ENCODE results near the gene SEC16A. TPM values are rescaled to one million over a fixed set of nuclear protein-coding genes. Genes with fewer than 3 reads are reported as not detected.

SEC16A gene
- total and polyA plus RNA-seq, 4 donors: 11.1 to 61.0 (median 58.1) TPM

DNA sequence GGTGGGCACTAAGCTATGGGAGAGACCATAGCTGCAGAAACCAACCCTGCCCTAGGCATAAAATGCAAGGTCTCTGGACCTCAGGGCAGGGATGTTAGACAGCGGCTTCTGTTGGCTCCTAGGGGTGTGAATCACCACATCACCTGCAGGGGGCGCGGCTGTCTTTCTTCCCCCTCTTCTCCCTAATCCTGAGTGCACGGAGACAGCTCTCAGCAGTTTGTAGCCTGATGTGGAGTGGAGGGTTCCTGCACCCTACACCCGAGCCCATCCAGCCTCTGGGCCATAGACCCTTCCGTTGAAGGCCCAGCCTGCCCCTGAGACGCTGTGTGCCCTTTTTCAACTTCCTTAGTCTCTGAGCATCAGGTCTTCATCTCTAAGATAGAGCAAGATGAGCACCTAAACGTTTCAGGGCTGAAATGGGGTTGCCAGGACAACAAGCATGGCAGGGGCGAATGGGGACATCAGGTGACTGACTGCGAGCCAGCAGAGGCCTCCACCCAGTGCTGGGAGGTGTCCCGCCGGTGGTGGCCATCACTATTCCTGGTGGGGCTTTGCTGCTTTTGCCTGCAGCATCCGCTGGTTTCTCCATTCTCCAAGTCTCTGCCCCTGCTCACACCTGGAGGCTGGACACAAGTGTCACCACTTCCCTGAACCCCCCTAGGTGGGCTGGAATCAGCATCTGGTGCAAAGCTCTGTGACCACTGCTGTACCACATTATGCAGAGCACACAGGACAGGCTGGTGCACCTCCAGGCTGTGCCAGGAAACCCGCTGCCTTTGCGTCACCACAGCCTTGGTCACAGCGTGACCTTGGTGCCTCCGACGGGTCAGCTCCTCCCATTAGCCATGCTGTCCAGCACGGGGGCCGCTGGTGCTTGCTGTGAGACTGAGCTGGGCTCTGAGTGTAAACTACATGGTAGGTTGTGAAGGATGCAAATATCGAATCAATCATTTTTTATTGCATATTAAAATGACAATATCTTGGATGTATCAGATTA is 2.5 kb upstream of the SEC16A start:
- Histone ChIP-seq H3K27me3 (ENCODE audit: control insufficient read depth in 1 of 2, insufficient read depth in 2 of 2, low read length in 1 of 2) (no peaks in the 10 kb centered on the region), H3K4me1 (ENCODE audit: control insufficient read depth in 1 of 2, insufficient read depth in 2 of 2, low read length in 2 of 2) (no peaks in the 10 kb centered on the region), H3K27ac (ENCODE audit: low read depth in 1 of 2, low read length in 2 of 2) (no peak overlapping the region), H3K4me3 (ENCODE audit: low read length in 2 of 2) (no peak overlapping the region), H3K9me3 (ENCODE audit: control insufficient read depth, low read length) (no peaks in the 10 kb centered on the region), H3K36me3 (ENCODE audit: control insufficient read depth in 1 of 2, insufficient read depth in 2 of 2, low read length in 1 of 2) (no peaks in the 10 kb centered on the region)
- 54 to 56% methylated on average over 21 of the region's 21 CpGs for WGBS, 2 donors
- DNase-seq (peak; percentile 89 to 94), ATAC-seq (ENCODE audit: low FRiP score) (peak; percentile 49)
- intact Hi-C loops (cut with DNase I): loop anchor here in 1 of 2 donors (1.0 kb wide), 1 partner anchor 145 kb away; no protein-coding TSS in a partner anchor

DNA sequence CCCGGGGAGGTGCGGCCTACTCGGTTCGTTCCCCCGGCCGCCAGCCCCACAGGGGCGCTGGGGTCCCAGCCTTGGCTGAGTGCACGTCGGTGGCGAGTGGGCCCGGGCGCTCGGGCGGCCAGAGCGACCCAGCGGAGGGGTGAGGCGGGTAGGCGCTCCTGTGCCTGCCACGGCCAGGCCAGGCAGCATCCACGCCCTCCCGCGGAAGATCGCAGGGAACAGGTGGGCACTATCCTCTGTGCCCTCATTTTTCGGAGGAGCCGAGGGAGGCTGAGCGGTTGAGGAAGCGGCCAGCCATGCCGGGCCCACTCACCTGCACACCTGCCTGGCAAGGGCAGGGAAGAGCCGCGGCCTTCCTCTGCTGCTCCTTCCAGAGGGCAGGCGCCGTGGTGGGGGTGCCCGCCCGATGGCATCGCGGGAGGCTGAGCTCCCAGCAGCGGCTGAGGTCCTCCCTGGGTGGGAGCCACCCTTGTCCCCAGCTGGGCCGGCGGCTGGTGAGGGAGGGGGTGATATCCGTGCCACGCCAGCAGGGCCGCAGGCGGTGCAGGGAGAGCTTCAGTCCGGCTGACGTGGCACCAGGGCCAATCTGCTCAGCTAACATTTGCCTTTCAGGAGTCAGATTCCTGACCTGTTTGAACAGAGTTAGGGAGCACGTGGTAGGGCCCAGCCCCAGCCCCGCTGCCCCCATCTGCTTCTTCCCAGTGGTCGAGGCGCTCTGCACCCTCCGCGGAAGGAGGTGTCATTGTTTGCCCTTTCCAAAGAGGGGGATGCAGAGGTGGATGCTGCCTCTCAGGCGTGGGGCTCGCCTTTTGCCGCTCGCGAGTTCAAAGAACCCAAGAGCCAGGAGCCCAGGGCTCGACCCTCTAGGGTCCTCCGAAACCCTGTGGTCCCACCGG is 1.6 kb upstream of the SEC16A start:
- no peaks in the 10 kb centered on the region for H3K36me3 ChIP-seq (ENCODE audit: control insufficient read depth in 1 of 2, insufficient read depth in 2 of 2, low read length in 1 of 2)
- no peaks in the 10 kb centered on the region for H3K27me3 ChIP-seq (ENCODE audit: control insufficient read depth in 1 of 2, insufficient read depth in 2 of 2, low read length in 1 of 2)
- DNase-seq: peak in 1 of 2 donors; percentile 73
- H3K4me3 ChIP-seq (ENCODE audit: low read length in 2 of 2): peak overlapping the region in 1 of 2 donors; percentile 0
- WGBS, 2 donors: 33 to 38% methylated on average over 57 to 59 of the region's 59 CpGs
- no peaks in the 10 kb centered on the region for H3K9me3 ChIP-seq (ENCODE audit: control insufficient read depth, low read length)
- intact Hi-C loops (cut with DNase I): loop anchor here (1.0 to 5.0 kb wide), 2 partner anchors 72 to 146 kb away; partner anchors contain the start of genes ENTR1 (in 1 of the 2) and PMPCA (in 1 of the 2)
- no peak overlapping the region for H3K27ac ChIP-seq (ENCODE audit: low read depth in 1 of 2, low read length in 2 of 2)
- H3K4me1 ChIP-seq (ENCODE audit: control insufficient read depth in 1 of 2, insufficient read depth in 2 of 2, low read length in 2 of 2): no peaks in the 10 kb centered on the region
- no peak for ATAC-seq (ENCODE audit: low FRiP score)

DNA sequence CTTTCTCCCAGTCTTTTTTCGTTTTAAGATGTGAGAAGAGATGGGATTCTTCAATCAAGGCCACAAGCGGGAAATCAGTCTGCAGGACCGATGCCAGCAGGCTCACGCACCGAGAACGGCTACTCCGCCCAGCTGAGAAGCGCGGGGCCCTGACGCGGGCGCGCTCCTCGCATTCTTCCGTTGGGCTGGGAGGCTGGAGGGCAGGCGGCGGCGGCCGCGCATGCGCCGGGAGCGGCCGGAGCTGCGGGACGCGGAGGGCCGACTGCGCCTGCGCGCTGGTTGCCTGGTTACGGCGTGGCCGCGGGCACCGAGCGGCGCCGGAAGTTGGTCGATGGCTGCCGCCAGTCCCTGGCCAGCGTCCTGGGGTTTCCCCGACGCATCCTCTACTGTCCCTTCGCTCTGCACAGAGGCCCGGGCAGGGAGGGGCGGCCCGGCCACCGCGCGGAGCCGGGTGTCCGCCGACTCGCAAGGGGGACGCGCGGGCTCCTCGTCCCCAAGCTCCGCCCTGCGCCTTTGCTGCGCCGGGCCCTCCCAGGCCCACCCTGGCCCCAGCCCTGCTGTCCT is 831 bp upstream of the SEC16A start:
- H3K4me1 ChIP-seq (ENCODE audit: control insufficient read depth in 1 of 2, insufficient read depth in 2 of 2, low read length in 2 of 2): no peaks in the 10 kb centered on the region
- DNase-seq: peak; percentile 96 to 99
- peak overlapping the region; percentile 20 to 27 for H3K4me3 ChIP-seq (ENCODE audit: low read length in 2 of 2)
- peak; percentile 79 for ATAC-seq (ENCODE audit: low FRiP score)
- intact Hi-C loops (cut with DNase I): loop anchor here in 1 of 2 donors (1.0 to 5.0 kb wide), 2 partner anchors 63 to 71 kb away; partner anchors contain the start of genes ENTR1, NOTCH1 and PMPCA
- H3K27ac ChIP-seq (ENCODE audit: low read depth in 1 of 2, low read length in 2 of 2): peak overlapping the region; percentile 79 to 91
- H3K36me3 ChIP-seq (ENCODE audit: control insufficient read depth in 1 of 2, insufficient read depth in 2 of 2, low read length in 1 of 2): no peaks in the 10 kb centered on the region
- WGBS, 2 donors: 0 to 1% methylated on average over 57 to 63 of the region's 63 CpGs
- H3K27me3 ChIP-seq (ENCODE audit: control insufficient read depth in 1 of 2, insufficient read depth in 2 of 2, low read length in 1 of 2): no peaks in the 10 kb centered on the region
- no peaks in the 10 kb centered on the region for H3K9me3 ChIP-seq (ENCODE audit: control insufficient read depth, low read length)

DNA sequence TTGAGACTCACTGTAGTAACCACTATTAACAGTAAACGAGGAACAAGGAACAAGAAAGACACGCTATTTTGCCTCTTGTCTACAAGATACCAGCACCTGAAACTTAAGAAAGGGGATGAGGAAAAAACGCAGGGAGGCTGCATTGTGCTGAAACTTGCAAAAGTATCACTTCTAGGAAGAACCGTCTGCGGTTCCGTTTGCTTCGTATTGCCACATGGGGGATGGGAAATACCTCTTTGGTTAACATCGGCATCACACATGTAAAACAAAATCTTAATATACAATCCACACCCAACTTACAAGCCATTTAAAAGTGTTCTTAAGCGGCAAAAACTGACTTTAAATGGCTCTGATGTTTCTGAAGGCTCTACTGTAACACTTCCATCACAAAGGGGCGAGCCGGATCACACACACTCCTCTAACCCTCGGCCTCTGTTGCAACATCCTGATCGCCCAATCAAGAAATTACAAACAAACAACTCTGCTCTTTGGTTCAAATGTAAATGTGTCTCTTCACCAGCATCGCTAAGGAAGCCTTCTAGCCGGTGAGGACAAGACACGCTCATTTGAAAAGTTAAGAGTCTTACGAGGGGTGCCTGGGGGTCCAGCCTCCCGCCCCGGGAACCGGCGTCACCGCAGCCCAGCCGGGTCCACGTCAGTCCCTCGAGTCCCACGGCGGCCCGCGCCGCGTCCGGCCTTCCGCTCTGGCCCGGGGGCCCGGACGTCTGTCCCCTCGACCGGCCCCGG is 621 bp downstream of the SEC16A start:
- intact Hi-C loops (cut with DNase I): loop anchor here in 1 of 2 donors (5.0 kb wide), 1 partner anchor 70 kb away; the partner anchor contains the start of genes ENTR1 and PMPCA
- ATAC-seq (ENCODE audit: low FRiP score) (no peak), DNase-seq (no peak)
- H3K4me3 ChIP-seq (ENCODE audit: low read length in 2 of 2): peak overlapping the region; percentile 71 to 87
- WGBS, 2 donors: 0 to 1% methylated on average over 37 to 39 of the region's 39 CpGs
- H3K9me3 ChIP-seq (ENCODE audit: control insufficient read depth, low read length): no peaks in the 10 kb centered on the region
- no peaks in the 10 kb centered on the region for H3K27me3 ChIP-seq (ENCODE audit: control insufficient read depth in 1 of 2, insufficient read depth in 2 of 2, low read length in 1 of 2)
- no peaks in the 10 kb centered on the region for H3K36me3 ChIP-seq (ENCODE audit: control insufficient read depth in 1 of 2, insufficient read depth in 2 of 2, low read length in 1 of 2)
- peak overlapping the region; percentile 73 to 98 for H3K27ac ChIP-seq (ENCODE audit: low read depth in 1 of 2, low read length in 2 of 2)
- no peaks in the 10 kb centered on the region for H3K4me1 ChIP-seq (ENCODE audit: control insufficient read depth in 1 of 2, insufficient read depth in 2 of 2, low read length in 2 of 2)

DNA sequence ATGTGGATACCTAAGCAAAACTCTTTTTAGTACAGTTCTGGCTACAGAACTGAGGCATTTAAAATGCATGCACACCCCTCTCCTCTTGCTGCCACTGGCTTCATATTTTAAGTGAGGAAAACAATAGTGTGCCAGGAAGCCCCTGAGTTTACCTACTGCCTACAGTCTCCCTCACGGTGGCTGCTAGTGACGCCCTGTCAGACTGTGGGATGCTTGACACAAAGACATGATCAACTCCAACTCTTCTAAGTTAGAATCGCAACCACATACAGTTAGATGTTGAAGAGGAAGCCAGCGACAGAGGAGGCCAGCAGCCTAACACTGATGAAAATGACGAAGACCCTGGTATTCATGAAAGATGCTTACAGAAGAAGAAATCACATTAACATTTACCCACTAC is 1.3 kb downstream of the SEC16A start:
- Histone ChIP-seq H3K36me3 (ENCODE audit: control insufficient read depth in 1 of 2, insufficient read depth in 2 of 2, low read length in 1 of 2) (no peaks in the 10 kb centered on the region), H3K4me1 (ENCODE audit: control insufficient read depth in 1 of 2, insufficient read depth in 2 of 2, low read length in 2 of 2) (no peaks in the 10 kb centered on the region), H3K9me3 (ENCODE audit: control insufficient read depth, low read length) (no peaks in the 10 kb centered on the region), H3K4me3 (ENCODE audit: low read length in 2 of 2) (peak overlapping the region in 1 of 2 donors; percentile 71), H3K27me3 (ENCODE audit: control insufficient read depth in 1 of 2, insufficient read depth in 2 of 2, low read length in 1 of 2) (no peaks in the 10 kb centered on the region), H3K27ac (ENCODE audit: low read depth in 1 of 2, low read length in 2 of 2) (no peak overlapping the region)
- ATAC-seq (ENCODE audit: low FRiP score): no peak
- intact Hi-C loops (cut with DNase I): loop anchor here in 1 of 2 donors (5.0 kb wide), 1 partner anchor 69 kb away; the partner anchor contains the start of genes ENTR1 and PMPCA
- 30 to 36% methylated on average over 5 of the region's 5 CpGs for WGBS, 2 donors
- no peak for DNase-seq

DNA sequence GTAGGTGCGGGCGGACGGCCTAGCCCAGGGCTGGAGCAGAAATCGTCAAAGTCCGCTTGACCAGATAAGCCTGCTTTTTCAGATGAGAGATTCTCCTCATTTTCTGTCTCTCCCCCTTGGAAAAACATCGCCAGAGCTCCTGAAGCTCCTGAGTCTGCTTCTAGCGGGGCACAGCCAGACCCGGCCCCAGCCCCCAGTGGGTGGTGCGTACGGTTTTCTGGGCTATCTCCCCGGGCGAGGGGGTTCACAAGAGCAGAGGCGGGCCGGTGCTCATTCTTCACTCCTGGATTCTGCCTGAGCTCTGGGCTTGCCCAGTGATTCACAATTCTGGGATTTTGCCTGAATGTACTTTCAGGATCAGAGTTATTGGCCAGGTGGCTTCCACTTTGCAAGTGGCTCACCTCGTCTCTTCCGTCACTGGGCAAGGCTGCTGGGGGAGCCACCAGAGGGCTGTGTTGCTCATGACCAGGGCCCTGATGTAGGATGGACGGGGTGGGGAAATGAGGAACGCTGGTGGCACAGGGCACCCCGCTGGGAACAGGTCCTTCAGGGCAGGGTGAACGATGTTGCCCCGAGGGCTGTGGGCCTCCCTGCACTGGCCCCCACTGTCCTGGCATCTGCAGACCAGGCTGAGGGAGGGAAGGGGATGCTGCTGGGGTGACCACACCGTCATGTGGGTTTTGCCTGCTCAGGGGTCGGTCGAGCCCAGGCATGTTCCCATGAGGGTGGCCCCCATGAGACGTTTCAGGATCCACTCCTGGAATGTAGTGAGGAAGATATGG is 6.3 kb downstream of the SEC16A start:
- H3K27ac ChIP-seq (ENCODE audit: low read depth in 1 of 2, low read length in 2 of 2): no peak overlapping the region
- no peak overlapping the region for H3K4me3 ChIP-seq (ENCODE audit: low read length in 2 of 2)
- intact Hi-C loops (cut with DNase I): no loop called here
- peaks cover 0 to 5% of the 10 kb centered on the region in 2 donors for H3K36me3 ChIP-seq (ENCODE audit: control insufficient read depth in 1 of 2, insufficient read depth in 2 of 2, low read length in 1 of 2)
- H3K9me3 ChIP-seq (ENCODE audit: control insufficient read depth, low read length): no peaks in the 10 kb centered on the region
- no peaks in the 10 kb centered on the region for H3K4me1 ChIP-seq (ENCODE audit: control insufficient read depth in 1 of 2, insufficient read depth in 2 of 2, low read length in 2 of 2)
- ATAC-seq (ENCODE audit: low FRiP score) (no peak), DNase-seq (no peak)
- WGBS, 2 donors: 83 to 84% methylated on average over 25 of the region's 25 CpGs
- no peaks in the 10 kb centered on the region for H3K27me3 ChIP-seq (ENCODE audit: control insufficient read depth in 1 of 2, insufficient read depth in 2 of 2, low read length in 1 of 2)
